Spleen (tissue), 11 donors: ENCODE data around the gene GDI1. TPM values are rescaled to one million over a fixed set of nuclear protein-coding genes. Genes with fewer than 3 reads are reported as not detected.

Experiments
- DNase-seq: peaks from one replicate; pipeline ENCODE4 v3.0.0-alpha.2; 2020
- H3K27ac ChIP-seq, 8 donors: fragments of 200-600 bp; sonication (generic) in 7 of 8; 1 replicate in 4 of 8; 2 replicates in 4 of 8; pipeline versions ENCODE4 v1.5.0 to v1.8.0; 2016 to 2021; ENCODE audit warnings: inconsistent platforms in 4 of 8, mild to moderate bottlenecking in 4 of 8, moderate library complexity in 1 of 8
- H3K27me3 ChIP-seq, 7 donors: fragments of 200-600 bp; sonication (generic) in 6 of 7; replicated peaks in 1 of 7; 1 replicate in 4 of 7; 2 replicates in 3 of 7; pipeline versions ENCODE4 v1.5.0 to v1.8.0; 2016 to 2021; ENCODE audit warnings: inconsistent platforms in 3 of 7, mild to moderate bottlenecking in 1 of 7
- H3K36me3 ChIP-seq, 6 donors: fragments of 200-600 bp; sonication (generic) in 5 of 6; 1 replicate in 4 of 6; 2 replicates in 2 of 6; pipeline versions ENCODE4 v1.5.0 to v1.8.0; 2016 to 2021; ENCODE audit warnings: inconsistent platforms in 2 of 6
- H3K4me1 ChIP-seq, 6 donors: fragments of 200-600 bp; sonication (generic) in 5 of 6; 1 replicate in 3 of 6; 2 replicates in 3 of 6; pipeline versions ENCODE4 v1.5.0 to v1.8.0; 2016 to 2021; ENCODE audit warnings: inconsistent platforms in 3 of 6
- H3K4me3 ChIP-seq, 8 donors: fragments of 200-600 bp; sonication (generic) in 7 of 8; 1 replicate in 4 of 8; 2 replicates in 4 of 8; pipeline versions ENCODE4 v1.5.0 to v1.8.0; 2016 to 2021; ENCODE audit warnings: inconsistent platforms in 4 of 8, mild to moderate bottlenecking in 4 of 8, moderate library complexity in 2 of 8
- H3K9me3 ChIP-seq, 8 donors: fragments of 200-600 bp; sonication (generic) in 7 of 8; 1 replicate in 4 of 8; 2 replicates in 4 of 8; pipeline versions ENCODE4 v1.5.0 to v1.8.0; 2016 to 2021; ENCODE audit warnings: inconsistent platforms in 4 of 8
- CTCF ChIP-seq, 11 experiments: fragments of 200-600 bp in 7 of 11; fragments of 450-650 bp in 4 of 11; sonication (generic) in 4 of 11; IDR thresholded peaks in 8 of 11; conservative IDR thresholded peaks in 3 of 11; 1 replicate in 7 of 11; 2 replicates in 4 of 11; pipeline versions ENCODE4 v1.4.0 to v1.8.0; 2016 to 2021; ENCODE audit warnings: antibody characterized with exemption in 11 of 11, inconsistent platforms in 4 of 11, mild to moderate bottlenecking in 1 of 11
- POLR2A ChIP-seq, 3 donors: fragments of 450-650 bp; IDR thresholded peaks; one replicate each; pipeline ENCODE4 v1.5.1; 2017; ENCODE audit warnings: antibody characterized with exemption in 3 of 3, mild to moderate bottlenecking in 1 of 3
- POLR2AphosphoS5 ChIP-seq, 3 donors: sonication (generic); formaldehyde crosslinking; IDR thresholded peaks; one replicate each; pipeline ENCODE4 v1.5.1; 2017; ENCODE audit warnings: antibody characterized with exemption in 3 of 3
- WGBS, 5 donors: extraction: QIAGEN DNeasy Blood & Tissue Kit in 3 of 5; methylation state at CpG; one replicate each; pipeline versions ENCODE4 v1.1.5 to v1.1.7; 2013 to 2018; 5-methylcytosine and 5-hydroxymethylcytosine counted together
- intact Hi-C: fragments of 100-400 bp; cut with DNase I; formaldehyde crosslinking; loops from one replicate; pipeline ENCODE4 v1.15.0; 2023; ENCODE audit warnings: low total_unique reads
- polyA plus RNA-seq, 3 donors: library from polyadenylated mRNA; stranded (reverse); fragments of 200-250 nt; gene quantifications; one replicate each; pipeline ENCODE4 v1.2.1, GENCODE V29; 2013
- total RNA-seq, 7 donors: library from RNA; depleted of rRNA in 3 of 7; stranded (reverse); fragments of >200 nt in 3 of 7; fragmentation: NEBNext Ultra II Directional in 4 of 7; extraction: Animal tissue kit (Norgen Biotek cat#: 25700) in 4 of 7; gene quantifications; one replicate each; pipeline versions ENCODE4 v1.1.0 to v1.2.1, GENCODE V29; 2016 to 2021
- donor health status: healthy with polysubstance abuse.
- donor health status: DM: no; HTN: no; CAD: no; lungs with moderate emphysema.
- donor health status: DM: no; HTN: no; CAD: no.
- donor health status: Bipolar disorder and iron deficiency.
- donor health status: healthy.
- donor health status: DM: no; HTN: no; CAD: no.
- donor health status: DM: yes; HTN: yes; CAD: no.

The GDI1 gene
- total and polyA plus RNA-seq, 10 donors: 56.2 to 137 (median 111) TPM

- Histone ChIP-seq H3K9me3 (no peaks in the 10 kb centered on the region), H3K27ac (no peak overlapping the region), H3K36me3 (peaks cover 0 to 69% (median 23%) of the 10 kb centered on the region in 6 donors), H3K27me3 (peaks cover 0 to 6% (median 0%) of the 10 kb centered on the region in 7 donors), H3K4me3 (no peak overlapping the region), H3K4me1 (peaks cover 4 to 26% (median 17%) of the 10 kb centered on the region in 6 donors)
- DNase-seq: no peak
- 91 to 97% (median 93%) methylated on average over 13 to 14 of the region's 14 CpGs for WGBS, 5 donors
- no peak for TF ChIP-seq POLR2A (IDR thresholded peaks at IDR 0.05)
- intact Hi-C loops: no loop called here
These were observed 11.5 kb downstream of the GDI1 start for GRCh38 chrX:154448484-154448883.

GRCh38 chrX:154449618-154450017 lies 12.7 kb downstream of the GDI1 start:
- no peak for DNase-seq
- Histone ChIP-seq H3K27ac (no peak overlapping the region), H3K4me3 (no peak overlapping the region), H3K4me1 (peaks cover 2 to 20% (median 13%) of the 10 kb centered on the region in 6 donors), H3K9me3 (no peaks in the 10 kb centered on the region), H3K36me3 (peaks cover 0 to 69% (median 23%) of the 10 kb centered on the region in 6 donors), H3K27me3 (peaks cover 0 to 1% (median 0%) of the 10 kb centered on the region in 7 donors)
- 93 to 97% (median 95%) methylated on average over 6 to 18 of the region's 18 CpGs for WGBS, 5 donors
- intact Hi-C loops: no loop called here
- TF ChIP-seq CTCF (IDR thresholded peaks at IDR 0.05 in 8 of 11, conservative IDR thresholded peaks at IDR 0.05 in 3 of 11) (no peak), POLR2A (IDR thresholded peaks at IDR 0.05) (no peak), POLR2AphosphoS5 (IDR thresholded peaks at IDR 0.05) (no peak)

- Histone ChIP-seq H3K4me1 (peaks cover 0 to 13% (median 6%) of the 10 kb centered on the region in 6 donors), H3K9me3 (no peaks in the 10 kb centered on the region), H3K36me3 (peaks cover 0 to 69% (median 23%) of the 10 kb centered on the region in 6 donors), H3K27me3 (no peaks in the 10 kb centered on the region), H3K27ac (no peak overlapping the region), H3K4me3 (no peak overlapping the region)
- TF ChIP-seq CTCF (IDR thresholded peaks at IDR 0.05 in 8 of 11, conservative IDR thresholded peaks at IDR 0.05 in 3 of 11) (no peak), POLR2A (IDR thresholded peaks at IDR 0.05) (no peak), POLR2AphosphoS5 (IDR thresholded peaks at IDR 0.05) (no peak)
- DNase-seq: no peak
- WGBS, 5 donors: 93 to 96% (median 94%) methylated on average over 11 to 17 of the region's 17 CpGs
- intact Hi-C loops: no loop called here
These were observed 13.4 kb downstream of the GDI1 start for GRCh38 chrX:154450312-154450711.

- Histone ChIP-seq H3K4me3 (no peak overlapping the region), H3K27me3 (no peaks in the 10 kb centered on the region), H3K27ac (no peak overlapping the region), H3K4me1 (peaks cover 0 to 7% (median 4%) of the 10 kb centered on the region in 6 donors), H3K36me3 (peaks cover 0 to 47% (median 23%) of the 10 kb centered on the region in 6 donors), H3K9me3 (no peaks in the 10 kb centered on the region)
- no peak for TF ChIP-seq POLR2AphosphoS5 (IDR thresholded peaks at IDR 0.05)
- TF ChIP-seq CTCF (IDR thresholded peaks at IDR 0.05 in 8 of 11, conservative IDR thresholded peaks at IDR 0.05 in 3 of 11): no peak
- TF ChIP-seq POLR2A (IDR thresholded peaks at IDR 0.05): no peak
- 89 to 95% (median 91%) methylated on average over 9 of the region's 9 CpGs for WGBS, 5 donors
- DNase-seq: no peak
- intact Hi-C loops: no loop called here
These were observed 15.9 kb downstream of the GDI1 start for GRCh38 chrX:154452823-154453222.
